ENCODE data around the gene SLC22A23. TPM values are rescaled to one million over a fixed set of nuclear protein-coding genes. Genes with fewer than 3 reads are reported as not detected.
A peak's percentile ranks its signal among the peaks of the same experiment; 100 is the strongest.

Gene SLC22A23
- total and polyA plus RNA-seq, 4 donors = 26.9 to 56.8 (median 41.7) TPM

DNA sequence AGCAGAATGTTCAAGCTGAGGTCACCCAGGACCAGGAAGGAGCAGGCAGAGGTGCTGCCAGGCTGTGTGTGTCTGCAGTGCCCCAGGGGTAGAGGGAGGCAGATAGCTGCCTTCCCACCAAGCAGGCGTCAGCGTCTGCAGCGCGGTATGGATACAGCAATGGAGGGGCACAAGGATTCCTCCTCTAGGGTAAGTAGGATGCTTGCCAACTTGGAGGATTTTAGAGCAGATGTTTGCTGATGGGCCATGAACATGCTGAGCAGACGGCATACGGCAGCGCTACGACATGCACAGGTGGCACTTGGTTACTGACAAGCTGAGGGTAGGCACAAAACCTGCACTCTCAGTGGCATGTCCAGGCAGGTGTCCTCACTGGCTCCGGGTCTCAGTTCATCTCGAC is 150.0 kb downstream of the SLC22A23 start:
- H3K27me3 ChIP-seq (ENCODE audit: control insufficient read depth, insufficient read depth, low read length) = no peaks in the 10 kb centered on the region
- peaks cover 4% of the 10 kb centered on the region for H3K4me1 ChIP-seq (ENCODE audit: control insufficient read depth, insufficient read depth, low read length)
- H3K27ac ChIP-seq (ENCODE audit: low read depth, low read length) = no peak overlapping the region
- WGBS (ENCODE audit: insufficient coverage) = 76% methylated on average over 9 of the region's 10 CpGs
- H3K9me3 ChIP-seq (ENCODE audit: control insufficient read depth, insufficient read depth, low read length) = no peaks in the 10 kb centered on the region
- peak in 2 of 6 donors; percentile 67 to 79 for DNase-seq (ENCODE audit: low read depth in 4 of 6, low spot score in 6 of 6)
- no peak overlapping the region for H3K4me3 ChIP-seq (ENCODE audit: low read depth, low read length)
- H3K36me3 ChIP-seq (ENCODE audit: control insufficient read depth, insufficient read depth, low read length) = peaks cover 12% of the 10 kb centered on the region

DNA sequence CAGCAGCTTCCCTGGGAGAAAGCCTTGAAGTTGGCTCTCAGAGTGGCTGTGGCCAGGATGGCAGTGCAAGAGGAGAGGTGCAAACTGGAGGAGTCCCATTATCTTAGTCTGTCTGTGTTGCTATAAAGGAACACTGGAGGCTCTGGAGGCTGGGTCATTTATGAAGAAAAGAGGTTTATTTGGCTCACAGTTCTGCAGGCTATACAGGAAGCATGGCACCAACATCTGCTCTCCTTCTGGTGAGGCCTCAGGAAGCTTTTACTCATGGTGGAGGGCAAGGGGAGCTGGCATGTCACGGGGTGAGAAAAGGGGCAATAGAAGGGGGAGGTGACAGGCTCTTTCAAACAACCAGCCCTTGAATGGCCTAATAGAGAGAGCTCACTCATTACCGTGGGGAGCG is 151.0 kb downstream of the SLC22A23 start:
- H3K4me1 ChIP-seq (ENCODE audit: control insufficient read depth, insufficient read depth, low read length) = peaks cover 4% of the 10 kb centered on the region
- WGBS (ENCODE audit: insufficient coverage) = no CpG with 5 or more reads among the region's 3 CpGs
- no peaks in the 10 kb centered on the region for H3K27me3 ChIP-seq (ENCODE audit: control insufficient read depth, insufficient read depth, low read length)
- no peak overlapping the region for H3K4me3 ChIP-seq (ENCODE audit: low read depth, low read length)
- no peak for DNase-seq (ENCODE audit: low read depth in 4 of 6, low spot score in 6 of 6)
- no peaks in the 10 kb centered on the region for H3K9me3 ChIP-seq (ENCODE audit: control insufficient read depth, insufficient read depth, low read length)
- H3K36me3 ChIP-seq (ENCODE audit: control insufficient read depth, insufficient read depth, low read length) = peaks cover 12% of the 10 kb centered on the region
- H3K27ac ChIP-seq (ENCODE audit: low read depth, low read length) = no peak overlapping the region

DNA sequence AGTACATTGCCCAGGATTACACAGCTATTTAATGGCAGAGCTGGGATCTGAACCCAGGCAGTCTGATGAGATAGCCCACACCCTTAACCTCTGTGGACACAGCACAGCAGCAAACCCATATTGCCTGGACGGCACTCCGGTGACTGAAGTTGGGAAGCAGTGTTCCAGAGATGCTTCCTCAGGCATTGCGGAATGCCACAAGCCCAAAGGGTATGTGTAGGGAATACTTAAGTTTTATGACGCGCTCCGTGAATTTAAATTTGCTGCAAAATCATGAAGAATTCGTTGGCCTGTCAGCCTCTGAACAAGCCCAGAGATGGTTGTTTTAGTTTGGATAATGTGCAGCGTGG is 151.7 kb downstream of the SLC22A23 start:
- Histone ChIP-seq H3K4me3 (ENCODE audit: low read depth, low read length) (no peak overlapping the region), H3K36me3 (ENCODE audit: control insufficient read depth, insufficient read depth, low read length) (peaks cover 12% of the 10 kb centered on the region), H3K27me3 (ENCODE audit: control insufficient read depth, insufficient read depth, low read length) (no peaks in the 10 kb centered on the region), H3K4me1 (ENCODE audit: control insufficient read depth, insufficient read depth, low read length) (peaks cover 3% of the 10 kb centered on the region), H3K9me3 (ENCODE audit: control insufficient read depth, insufficient read depth, low read length) (no peaks in the 10 kb centered on the region), H3K27ac (ENCODE audit: low read depth, low read length) (no peak overlapping the region)
- WGBS (ENCODE audit: insufficient coverage) = 93% methylated on average over 5 of the region's 8 CpGs
- peak in 1 of 6 donors; percentile 40 for DNase-seq (ENCODE audit: low read depth in 4 of 6, low spot score in 6 of 6)

DNA sequence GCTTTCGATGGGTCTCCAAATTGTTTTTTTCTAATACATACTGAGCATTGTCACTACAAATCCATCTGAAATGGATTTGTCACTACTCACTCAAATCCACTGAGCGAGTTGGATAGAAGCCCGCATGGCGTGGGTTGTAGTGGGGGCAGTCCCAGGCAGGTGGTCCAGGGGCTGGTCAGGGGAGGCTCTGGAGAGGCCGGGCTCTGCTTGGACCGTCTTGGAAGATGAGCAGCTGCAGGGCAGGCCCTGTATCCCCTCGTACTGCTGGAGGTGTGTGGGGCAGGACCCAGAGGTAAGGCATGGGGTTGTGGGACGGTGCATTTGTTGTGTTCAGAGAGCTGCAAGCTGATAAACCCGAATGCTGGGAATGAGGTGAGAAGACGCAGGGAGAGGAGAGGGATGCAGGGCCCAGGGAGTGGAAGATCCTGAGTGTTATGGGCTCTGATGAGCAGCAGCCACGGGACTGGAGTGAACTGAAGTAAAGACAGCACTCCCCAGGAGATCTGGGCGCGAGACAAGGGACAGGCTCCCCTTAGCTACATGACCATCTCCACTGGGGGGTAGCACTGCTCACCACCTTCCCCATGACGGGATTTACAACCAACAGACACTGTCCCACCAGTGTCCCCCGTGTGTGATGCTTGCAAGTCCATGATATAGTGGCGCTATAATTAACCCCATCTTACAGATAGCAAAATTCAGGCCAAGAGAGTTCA is 152.2 kb downstream of the SLC22A23 start:
- Histone ChIP-seq H3K36me3 (ENCODE audit: control insufficient read depth, insufficient read depth, low read length) (peaks cover 12% of the 10 kb centered on the region), H3K4me3 (ENCODE audit: low read depth, low read length) (no peak overlapping the region), H3K27ac (ENCODE audit: low read depth, low read length) (no peak overlapping the region), H3K27me3 (ENCODE audit: control insufficient read depth, insufficient read depth, low read length) (no peaks in the 10 kb centered on the region), H3K4me1 (ENCODE audit: control insufficient read depth, insufficient read depth, low read length) (no peaks in the 10 kb centered on the region), H3K9me3 (ENCODE audit: control insufficient read depth, insufficient read depth, low read length) (no peaks in the 10 kb centered on the region)
- WGBS (ENCODE audit: insufficient coverage) = 89% methylated on average over 15 of the region's 16 CpGs
- DNase-seq (ENCODE audit: low read depth in 4 of 6, low spot score in 6 of 6) = no peak

DNA sequence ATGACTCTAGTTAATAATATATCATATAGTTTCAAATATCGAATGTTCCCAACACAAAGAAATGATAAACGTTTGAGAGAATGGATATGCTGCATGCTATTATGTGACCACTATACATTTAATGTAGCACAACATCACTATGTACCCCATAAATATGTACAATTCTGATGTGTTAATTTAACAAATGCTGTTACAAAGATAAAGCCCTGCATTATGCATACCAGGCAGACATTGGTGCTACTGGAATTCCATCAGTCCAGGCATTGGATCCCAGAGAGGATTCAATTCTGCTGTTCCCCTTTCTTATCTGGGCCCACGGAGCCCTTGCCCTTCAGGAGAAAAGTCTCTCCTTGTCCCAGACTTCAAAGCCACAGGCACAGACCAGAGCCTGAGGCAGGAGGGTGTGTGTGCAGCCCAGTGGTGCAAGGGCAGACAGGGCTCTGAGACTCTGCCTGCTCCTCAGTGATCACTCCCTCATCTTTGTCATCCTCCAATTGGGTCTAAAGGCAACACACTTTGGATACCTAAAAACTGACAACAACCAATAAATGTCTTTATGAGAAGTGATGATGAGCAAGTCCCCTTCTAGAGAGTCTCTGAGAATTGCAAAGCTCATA is 152.9 kb downstream of the SLC22A23 start:
- no peaks in the 10 kb centered on the region for H3K27me3 ChIP-seq (ENCODE audit: control insufficient read depth, insufficient read depth, low read length)
- DNase-seq (ENCODE audit: low read depth in 4 of 6, low spot score in 6 of 6) = no peak
- no CpG with 5 or more reads among the region's 3 CpGs for WGBS (ENCODE audit: insufficient coverage)
- H3K9me3 ChIP-seq (ENCODE audit: control insufficient read depth, insufficient read depth, low read length) = no peaks in the 10 kb centered on the region
- H3K27ac ChIP-seq (ENCODE audit: low read depth, low read length) = no peak overlapping the region
- H3K4me3 ChIP-seq (ENCODE audit: low read depth, low read length) = no peak overlapping the region
- no peaks in the 10 kb centered on the region for H3K4me1 ChIP-seq (ENCODE audit: control insufficient read depth, insufficient read depth, low read length)
- peaks cover 9% of the 10 kb centered on the region for H3K36me3 ChIP-seq (ENCODE audit: control insufficient read depth, insufficient read depth, low read length)

DNA sequence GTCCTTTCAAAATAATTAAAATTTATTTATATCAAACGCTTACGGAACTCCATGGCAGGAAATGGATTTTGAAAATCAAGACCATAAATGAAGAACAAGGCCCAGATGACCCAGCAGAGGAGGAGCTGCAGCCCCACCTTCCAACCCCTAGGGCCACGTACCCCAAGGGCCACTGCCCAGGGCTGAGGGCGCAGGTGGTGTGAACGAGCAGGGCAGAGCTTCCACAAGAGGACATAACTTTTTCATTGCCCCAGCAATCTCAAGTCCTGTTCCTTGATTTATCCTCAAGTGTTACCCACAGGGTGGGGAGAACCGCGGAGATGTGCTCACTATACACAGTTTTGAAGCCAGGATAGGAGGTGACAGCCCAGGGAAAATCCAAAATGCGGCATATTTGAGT is 155.3 kb downstream of the SLC22A23 start:
- no peak for DNase-seq (ENCODE audit: low read depth in 4 of 6, low spot score in 6 of 6)
- WGBS (ENCODE audit: insufficient coverage) = 97% methylated on average over 8 of the region's 8 CpGs

DNA sequence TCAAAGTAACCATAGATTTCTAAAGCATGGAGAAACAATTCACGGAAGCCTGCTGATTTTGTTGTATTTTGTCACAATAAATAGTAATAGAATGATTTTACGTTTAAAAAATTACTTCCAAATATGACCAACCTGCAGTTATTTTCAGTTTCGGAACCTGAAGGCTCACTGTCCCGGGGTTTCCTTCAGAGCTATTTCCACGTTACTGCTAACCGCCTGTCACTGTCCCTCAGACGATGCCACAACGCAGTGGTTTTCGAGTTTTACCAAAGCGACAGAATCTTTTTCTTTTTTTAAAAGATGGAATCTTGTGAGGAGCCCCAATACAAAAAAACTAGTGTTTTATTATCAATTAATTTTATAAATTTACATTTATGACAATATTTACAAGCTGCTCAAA is 157.6 kb downstream of the SLC22A23 start:
- peaks cover 14% of the 10 kb centered on the region for H3K4me1 ChIP-seq (ENCODE audit: control insufficient read depth, insufficient read depth, low read length)
- no peak overlapping the region for H3K27ac ChIP-seq (ENCODE audit: low read depth, low read length)
- DNase-seq (ENCODE audit: low read depth in 4 of 6, low spot score in 6 of 6) = no peak
- H3K9me3 ChIP-seq (ENCODE audit: control insufficient read depth, insufficient read depth, low read length) = no peaks in the 10 kb centered on the region
- H3K4me3 ChIP-seq (ENCODE audit: low read depth, low read length) = no peak overlapping the region
- H3K36me3 ChIP-seq (ENCODE audit: control insufficient read depth, insufficient read depth, low read length) = peaks cover 25% of the 10 kb centered on the region
- no peaks in the 10 kb centered on the region for H3K27me3 ChIP-seq (ENCODE audit: control insufficient read depth, insufficient read depth, low read length)
- 93% methylated on average over 4 of the region's 10 CpGs for WGBS (ENCODE audit: insufficient coverage)

More for the DNA sequence above, 155.3 kb downstream of the SLC22A23 start:
- no peaks in the 10 kb centered on the region for H3K27me3 ChIP-seq (ENCODE audit: control insufficient read depth, insufficient read depth, low read length)
- H3K36me3 ChIP-seq (ENCODE audit: control insufficient read depth, insufficient read depth, low read length) = peaks cover 16% of the 10 kb centered on the region
- H3K27ac ChIP-seq (ENCODE audit: low read depth, low read length) = no peak overlapping the region
- no peak overlapping the region for H3K4me3 ChIP-seq (ENCODE audit: low read depth, low read length)
- H3K4me1 ChIP-seq (ENCODE audit: control insufficient read depth, insufficient read depth, low read length) = no peaks in the 10 kb centered on the region
- no peaks in the 10 kb centered on the region for H3K9me3 ChIP-seq (ENCODE audit: control insufficient read depth, insufficient read depth, low read length)

DNA sequence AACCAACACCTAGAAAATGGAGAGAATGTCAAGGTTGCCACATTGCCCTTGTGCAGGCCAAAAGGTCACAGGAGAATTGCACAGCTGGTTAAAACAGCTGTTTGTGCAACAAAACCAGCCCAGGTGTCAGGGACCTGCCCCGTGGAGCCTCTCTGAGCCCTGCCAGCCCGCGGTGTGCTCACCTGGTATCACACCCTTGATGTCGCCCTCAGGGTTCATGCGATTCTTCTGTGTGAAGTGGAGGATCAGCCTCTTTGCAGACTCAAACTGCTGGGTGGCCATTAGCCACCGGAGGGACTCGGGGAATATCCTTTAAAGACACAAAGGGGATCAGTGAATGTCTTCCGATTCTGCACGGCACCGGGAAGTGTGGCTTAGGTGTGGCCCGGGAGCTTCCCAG is 158.9 kb downstream of the SLC22A23 start:
- WGBS (ENCODE audit: insufficient coverage) = 96% methylated on average over 11 of the region's 11 CpGs

DNA sequence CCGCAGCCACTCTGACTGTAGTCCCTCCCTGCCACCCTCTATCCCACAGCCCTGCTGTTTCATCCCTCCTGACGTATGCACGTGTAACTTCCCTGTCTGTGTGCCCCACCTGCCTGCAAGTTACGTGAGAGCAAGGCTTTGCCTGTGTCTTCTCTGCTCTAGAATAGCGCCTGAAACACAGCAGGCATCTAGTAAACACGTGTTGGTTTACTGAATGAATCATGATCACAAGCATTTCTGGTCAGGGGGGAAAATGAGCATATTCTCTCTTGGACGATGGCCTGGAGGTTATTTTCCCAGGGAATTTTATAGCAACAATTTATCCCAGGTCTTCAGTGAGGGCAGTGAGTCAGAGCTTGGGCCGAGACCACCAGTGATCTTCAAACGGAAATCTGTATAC is 159.8 kb downstream of the SLC22A23 start:
- 90% methylated on average over 8 of the region's 9 CpGs for WGBS (ENCODE audit: insufficient coverage)
- DNase-seq (ENCODE audit: low read depth in 4 of 6, low spot score in 6 of 6) = no peak

More for the DNA sequence above, 158.9 kb downstream of the SLC22A23 start:
- DNase-seq (ENCODE audit: low read depth in 4 of 6, low spot score in 6 of 6) = no peak
- H3K36me3 ChIP-seq (ENCODE audit: control insufficient read depth, insufficient read depth, low read length) = peaks cover 35% of the 10 kb centered on the region
- no peak overlapping the region for H3K4me3 ChIP-seq (ENCODE audit: low read depth, low read length)
- no peaks in the 10 kb centered on the region for H3K9me3 ChIP-seq (ENCODE audit: control insufficient read depth, insufficient read depth, low read length)
- no peaks in the 10 kb centered on the region for H3K27me3 ChIP-seq (ENCODE audit: control insufficient read depth, insufficient read depth, low read length)
- H3K4me1 ChIP-seq (ENCODE audit: control insufficient read depth, insufficient read depth, low read length) = peaks cover 14% of the 10 kb centered on the region
- no peak overlapping the region for H3K27ac ChIP-seq (ENCODE audit: low read depth, low read length)

DNA sequence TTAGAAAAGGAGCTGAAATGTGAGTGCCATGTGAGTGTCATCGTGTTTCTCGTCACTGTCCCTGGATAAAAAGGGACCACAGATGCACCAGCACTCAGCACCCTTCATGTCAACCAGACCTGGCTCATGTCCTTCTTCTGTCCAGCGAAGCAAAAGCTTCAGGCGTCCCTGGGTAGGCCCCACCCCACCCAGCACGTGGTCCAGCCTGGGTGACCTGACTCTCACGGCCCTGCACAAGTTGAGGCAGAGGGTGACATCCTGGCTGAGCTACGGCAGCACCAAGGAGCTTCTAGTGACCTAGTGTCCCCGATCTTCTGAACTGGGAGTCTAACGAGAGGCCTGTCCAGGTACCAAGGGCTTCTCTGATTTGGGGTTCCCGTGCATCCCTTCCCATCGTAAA is 160.3 kb downstream of the SLC22A23 start:
- DNase-seq (ENCODE audit: low read depth in 4 of 6, low spot score in 6 of 6) = no peak
- 92% methylated on average over 11 of the region's 11 CpGs for WGBS (ENCODE audit: insufficient coverage)
- H3K4me1 ChIP-seq (ENCODE audit: control insufficient read depth, insufficient read depth, low read length) = peaks cover 14% of the 10 kb centered on the region
- H3K9me3 ChIP-seq (ENCODE audit: control insufficient read depth, insufficient read depth, low read length) = no peaks in the 10 kb centered on the region
- no peak overlapping the region for H3K27ac ChIP-seq (ENCODE audit: low read depth, low read length)
- peaks cover 44% of the 10 kb centered on the region for H3K36me3 ChIP-seq (ENCODE audit: control insufficient read depth, insufficient read depth, low read length)
- H3K4me3 ChIP-seq (ENCODE audit: low read depth, low read length) = no peak overlapping the region
- no peaks in the 10 kb centered on the region for H3K27me3 ChIP-seq (ENCODE audit: control insufficient read depth, insufficient read depth, low read length)

More for the DNA sequence above, 159.8 kb downstream of the SLC22A23 start:
- Histone ChIP-seq H3K9me3 (ENCODE audit: control insufficient read depth, insufficient read depth, low read length) (no peaks in the 10 kb centered on the region), H3K27ac (ENCODE audit: low read depth, low read length) (no peak overlapping the region), H3K36me3 (ENCODE audit: control insufficient read depth, insufficient read depth, low read length) (peaks cover 44% of the 10 kb centered on the region), H3K4me3 (ENCODE audit: low read depth, low read length) (no peak overlapping the region), H3K4me1 (ENCODE audit: control insufficient read depth, insufficient read depth, low read length) (peaks cover 14% of the 10 kb centered on the region), H3K27me3 (ENCODE audit: control insufficient read depth, insufficient read depth, low read length) (no peaks in the 10 kb centered on the region)

Measured in spinal cord (tissue), 10 donors.